ENCODE data around the gene SERPINA3.
"Not testable (repeated sequence)": the region's sequence is repeated elsewhere in the genome, so short reads cannot be mapped to it uniquely, and the experiment has no call there.

The SERPINA3 gene

DNA sequence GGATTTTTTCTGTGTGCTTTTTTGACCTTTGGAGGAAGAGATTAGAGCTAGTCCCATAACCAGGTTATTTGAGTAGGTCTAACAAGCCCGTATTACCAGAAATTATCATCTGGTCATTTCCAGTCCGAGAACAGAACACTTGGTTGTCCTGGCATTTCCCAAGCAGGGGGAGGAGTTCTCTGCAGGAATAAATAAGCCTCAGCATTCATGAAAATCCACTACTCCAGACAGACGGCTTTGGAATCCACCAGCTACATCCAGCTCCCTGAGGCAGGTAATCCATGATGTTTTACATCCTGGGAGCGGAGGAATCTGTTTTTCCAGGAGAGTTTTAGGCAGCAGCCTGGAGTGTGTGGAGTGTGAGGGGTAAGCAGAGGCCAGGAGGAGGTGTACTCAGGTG lies at the start of gene SERPINA3:
TSS of gene SERPINA3 (plus strand) at position 218 of the 400 bp plus-strand sequence. CDS start 2,051 bp downstream, outside the sequence.
- DNase-seq, result no peak

DNA sequence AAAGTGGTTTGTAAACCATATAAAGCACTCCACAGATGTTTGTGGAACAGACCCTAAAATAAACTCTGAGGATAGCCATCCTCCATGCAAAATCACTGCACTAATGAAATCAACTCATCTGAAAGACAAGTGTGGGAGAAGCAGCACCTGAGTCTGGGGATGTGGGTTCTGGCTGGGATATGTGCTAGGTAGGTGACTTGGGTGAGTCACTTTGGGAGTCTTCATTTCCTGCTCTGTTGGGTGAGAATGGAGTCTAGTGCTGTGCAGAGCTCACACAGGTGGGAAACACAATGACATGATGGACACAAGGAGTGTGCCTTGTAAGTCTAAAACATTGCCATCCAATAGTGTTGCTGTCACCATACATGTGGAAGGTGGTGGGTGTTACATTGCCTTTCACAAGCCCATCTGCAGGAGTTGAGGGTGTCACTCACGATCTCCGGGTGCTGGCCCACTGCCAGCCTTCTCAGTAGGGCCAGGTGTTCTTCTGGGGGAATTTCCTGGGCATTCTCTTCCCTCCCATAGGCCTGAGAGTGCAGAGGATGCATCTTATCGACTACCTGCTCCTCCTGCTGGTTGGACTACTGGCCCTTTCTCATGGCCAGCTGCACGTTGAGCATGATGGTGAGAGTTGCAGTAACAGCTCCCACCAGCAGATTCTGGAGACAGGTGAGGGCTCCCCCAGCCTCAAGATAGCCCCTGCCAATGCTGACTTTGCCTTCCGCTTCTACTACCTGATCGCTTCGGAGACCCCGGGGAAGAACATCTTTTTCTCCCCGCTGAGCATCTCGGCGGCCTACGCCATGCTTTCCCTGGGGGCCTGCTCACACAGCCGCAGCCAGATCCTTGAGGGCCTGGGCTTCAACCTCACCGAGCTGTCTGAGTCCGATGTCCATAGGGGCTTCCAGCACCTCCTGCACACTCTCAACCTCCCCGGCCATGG lies 49.0 kb upstream of the SERPINA3 start:
- DNase-seq, result no peak

- DNase-seq, result no peak
Measured at GRCh38 chr14:94564381-94564780, 47.8 kb upstream of the SERPINA3 start.

- DNase-seq, result no peak
Measured at GRCh38 chr14:94568186-94568585, 44.0 kb upstream of the SERPINA3 start.

- no peak for DNase-seq
Measured at GRCh38 chr14:94569381-94570001, 42.7 kb upstream of the SERPINA3 start.

GRCh38 chr14:94570002-94570400 lies 42.2 kb upstream of the SERPINA3 start:
- no peak for DNase-seq

- DNase-seq, result no peak
Measured at GRCh38 chr14:94570440-94570839, 41.8 kb upstream of the SERPINA3 start.

- DNase-seq, result no peak
Measured at GRCh38 chr14:94571395-94571794, 40.8 kb upstream of the SERPINA3 start.

GRCh38 chr14:94571950-94572349 lies 40.2 kb upstream of the SERPINA3 start:
- no peak for DNase-seq

DNA sequence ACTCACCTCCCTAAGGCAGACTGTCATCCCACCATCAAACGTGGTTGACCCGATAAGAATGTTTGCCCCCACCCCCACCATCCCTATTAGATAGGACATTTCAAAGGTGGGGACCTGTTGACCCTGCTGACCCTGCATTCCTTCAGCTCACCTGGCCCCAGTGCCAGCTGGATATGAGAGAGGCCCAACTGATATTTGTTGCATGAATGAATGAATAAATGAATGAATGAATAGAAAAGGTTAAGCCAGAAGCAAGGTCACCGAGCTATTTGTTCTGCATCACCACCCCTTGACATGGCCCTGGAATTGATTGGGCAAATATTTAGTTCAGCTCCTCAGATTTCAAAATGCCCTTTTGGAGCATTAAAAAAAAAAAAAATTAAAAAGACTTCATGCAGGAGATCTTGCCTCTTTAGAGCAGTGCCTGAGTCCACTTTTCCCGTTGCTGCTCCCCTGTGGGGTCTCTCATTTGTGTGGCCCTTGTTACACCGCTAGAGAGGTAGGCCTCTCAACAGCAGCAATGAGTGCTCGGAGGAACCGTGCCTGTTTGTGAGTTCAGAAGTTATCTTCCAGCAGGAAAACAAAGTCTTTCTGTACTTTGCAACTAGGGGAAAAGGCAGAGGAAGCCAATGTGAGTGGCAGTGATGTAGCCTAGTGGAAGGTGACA lies 39.4 kb upstream of the SERPINA3 start:
- DNase-seq, result no peak

GRCh38 chr14:94573475-94574277 lies 38.5 kb upstream of the SERPINA3 start:
- DNase-seq, result no peak

DNA sequence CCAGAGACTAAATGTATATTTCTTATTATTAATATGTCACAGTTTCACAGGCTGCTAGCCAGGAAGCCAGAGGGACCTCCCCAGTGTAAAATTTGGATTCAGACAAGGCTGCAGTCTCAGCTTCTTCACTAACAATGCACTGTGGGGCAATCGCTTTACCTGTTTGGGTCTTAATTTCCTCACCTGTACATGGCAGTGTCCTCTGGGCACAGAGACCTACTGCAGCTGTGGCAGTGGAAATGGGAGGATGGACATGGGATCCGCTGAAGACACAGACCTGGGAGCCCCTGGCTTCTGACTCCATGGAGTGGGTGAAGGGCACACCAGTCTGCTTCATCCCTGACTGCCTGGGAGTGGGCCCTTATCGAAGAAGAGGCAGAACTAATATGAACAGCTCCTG lies 37.9 kb upstream of the SERPINA3 start:
- DNase-seq, result no peak

DNA sequence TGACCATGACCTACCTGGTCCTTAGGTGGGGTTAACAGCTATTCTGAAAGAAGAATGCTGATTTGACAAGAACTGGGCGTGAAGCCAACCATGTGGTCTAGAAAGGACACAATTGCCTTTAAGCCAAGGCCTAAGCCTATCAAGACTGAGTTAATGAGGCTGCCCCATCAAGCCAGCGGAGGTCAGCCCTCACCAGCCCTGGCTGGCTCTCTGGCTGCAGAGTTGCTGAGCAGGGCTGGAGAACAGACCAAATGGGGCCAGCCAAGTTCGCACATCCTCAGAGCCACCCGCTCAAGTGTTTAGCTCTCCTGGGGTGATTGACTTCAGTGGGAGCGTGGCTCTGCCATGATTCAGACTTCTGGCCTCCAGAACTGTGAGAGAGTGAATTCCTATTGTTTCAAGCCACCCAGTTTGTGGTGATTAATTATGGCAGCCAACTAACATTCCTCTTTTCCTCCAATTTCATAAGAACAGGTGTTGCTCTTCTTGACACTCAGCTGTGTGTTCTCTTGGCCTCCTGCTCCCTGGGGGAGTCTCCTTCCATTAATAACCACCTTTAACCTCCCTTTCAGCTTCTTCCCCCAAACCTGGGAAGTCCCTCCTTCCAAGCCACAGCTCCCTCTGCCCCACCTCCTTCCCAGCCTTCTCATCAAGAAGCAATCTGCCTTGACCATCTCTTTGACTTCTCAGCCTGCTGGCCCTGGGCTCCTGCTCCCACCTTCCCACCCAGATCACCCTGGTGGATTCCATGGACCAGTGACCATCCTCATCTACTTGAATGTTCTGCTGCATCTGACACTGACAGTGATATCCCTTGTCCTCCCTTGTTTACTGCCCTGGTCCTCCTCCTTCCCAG lies 36.2 kb upstream of the SERPINA3 start:
- DNase-seq, result no peak

- DNase-seq, result not testable (repeated sequence)
Measured at GRCh38 chr14:94577472-94577871, 34.7 kb upstream of the SERPINA3 start.

- DNase-seq, result no peak
Measured at GRCh38 chr14:94578712-94579111, 33.5 kb upstream of the SERPINA3 start.

GRCh38 chr14:94581127-94581999 lies 30.8 kb upstream of the SERPINA3 start, which contains the start of gene SERPINA5:
Gene SERPINA5, plus strand, starts transcription at chr14:94581426. Its CDS starts 5,937 bp downstream, at chr14:94587363.
- no peak for DNase-seq

DNA sequence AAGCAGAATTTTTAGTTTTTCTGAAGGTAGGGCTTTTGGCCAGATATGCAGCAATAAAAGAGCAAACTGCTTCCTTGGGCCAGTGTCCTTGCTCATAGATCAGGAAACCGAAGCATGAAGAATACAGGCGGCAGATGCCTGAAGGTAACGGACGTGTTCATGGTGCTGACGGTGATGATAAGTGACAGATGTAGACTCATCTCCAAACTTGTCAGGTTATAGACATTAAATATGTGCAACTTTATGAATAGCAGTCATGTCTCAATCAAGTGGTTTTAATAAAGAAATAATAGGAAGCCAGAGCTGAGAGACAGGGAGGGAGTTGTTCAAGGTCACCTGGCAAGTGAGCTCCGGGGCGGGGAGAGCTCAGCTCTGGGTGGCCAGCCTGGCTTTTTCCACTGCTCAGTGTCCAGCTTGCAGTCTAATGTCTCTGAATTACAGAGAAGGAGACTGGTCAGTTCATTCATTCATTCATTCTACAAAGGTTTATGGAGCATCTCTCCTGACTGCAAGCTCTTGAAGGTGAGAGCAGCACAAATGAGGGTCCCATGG lies 29.9 kb upstream of the SERPINA3 start:
- no peak for DNase-seq

GRCh38 chr14:94582851-94583250 lies 29.3 kb upstream of the SERPINA3 start:
- no peak for DNase-seq

DNA sequence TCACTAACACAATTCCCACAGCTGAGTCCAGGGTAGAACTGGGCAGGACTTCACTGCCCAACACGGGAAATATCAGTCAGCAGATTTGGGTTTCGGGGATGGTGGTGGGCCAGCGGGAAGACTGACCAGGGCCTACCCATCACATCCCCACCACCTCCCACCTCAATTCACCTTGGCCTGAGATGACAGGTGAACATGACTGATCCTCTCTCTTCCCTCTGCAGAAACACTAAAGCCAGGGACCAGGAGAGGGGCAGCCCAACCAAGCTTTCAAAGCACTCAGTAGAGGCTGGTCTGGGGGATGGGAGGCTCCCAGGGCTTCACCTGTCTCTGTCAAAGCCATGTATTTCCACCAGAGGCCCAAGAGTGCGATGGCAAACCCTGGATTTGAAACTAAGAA lies 28.6 kb upstream of the SERPINA3 start:
- DNase-seq, result no peak

DNA sequence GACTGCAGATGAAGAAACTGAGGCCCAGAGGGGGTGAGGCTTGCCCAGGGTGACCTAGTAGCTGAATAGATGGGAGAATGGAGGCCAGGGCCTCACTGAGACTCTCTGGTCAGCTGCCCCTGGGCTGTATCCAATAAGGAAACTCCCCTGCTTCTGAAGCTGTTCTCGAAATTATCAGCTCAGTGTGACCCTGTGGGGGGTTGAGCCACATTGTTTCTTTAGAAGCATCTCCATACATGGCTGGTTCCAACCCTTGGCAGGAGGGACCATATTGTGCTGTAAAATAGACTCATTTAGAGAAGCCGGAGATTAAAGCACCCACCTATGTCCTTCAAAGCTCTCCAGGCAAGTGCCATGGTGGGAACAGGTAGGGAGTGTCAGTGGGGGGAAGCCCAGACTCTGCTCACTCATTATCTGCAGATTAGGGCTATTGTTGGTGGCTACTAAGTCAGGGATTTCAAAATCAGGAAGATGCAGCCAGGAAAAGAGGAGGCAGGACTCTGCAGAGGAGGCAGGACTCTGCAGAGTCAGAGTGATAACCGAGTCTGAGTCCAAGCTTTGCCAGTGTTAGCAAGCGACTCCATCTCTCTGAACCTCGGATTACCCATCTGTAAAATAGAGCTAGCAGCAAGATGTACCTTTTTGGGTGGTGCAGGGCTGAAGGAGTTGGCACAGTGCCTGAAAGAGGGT lies 27.5 kb upstream of the SERPINA3 start:
- DNase-seq, result no peak

All from CD4-positive, alpha-beta T cell treated with Interleukin-21 for 1 hour (primary cell).